H9 (cell line): ENCODE measurements around the gene TRPM5. TPM values are rescaled to one million over a fixed set of nuclear protein-coding genes. Genes with fewer than 3 reads are reported as not detected.

Source experiments
- DNase-seq: peaks from one replicate; pipeline ENCODE4 v3.0.0-alpha.2; 2017
- H2AFZ ChIP-seq: one replicate; pipeline ENCODE4 v1.6.1; 2013; ENCODE audit warnings: mild to moderate bottlenecking, low read length, control low read depth, moderate library complexity
- H2AK5ac ChIP-seq: 2 replicates; pipeline ENCODE4 v1.6.1; 2013; ENCODE audit warnings: low read length, control low read depth, mixed read lengths; ENCODE audit not compliant: insufficient read length
- H2BK120ac ChIP-seq: one replicate; pipeline ENCODE4 v1.6.1; 2013; ENCODE audit warnings: low read depth, mild to moderate bottlenecking, low read length, control low read depth, inconsistent platforms; ENCODE audit not compliant: poor library complexity, severe bottlenecking
- H2BK12ac ChIP-seq: 2 replicates; pipeline ENCODE4 v1.6.1; 2013; ENCODE audit warnings: low read length, control low read depth, mixed read lengths, low read depth; ENCODE audit not compliant: insufficient read length
- H2BK15ac ChIP-seq: 2 replicates; pipeline ENCODE4 v1.6.1; 2013; ENCODE audit warnings: low read depth, low read length, control low read depth
- H2BK20ac ChIP-seq: one replicate; pipeline ENCODE4 v1.6.1; 2013; ENCODE audit warnings: low read depth, mild to moderate bottlenecking, low read length, control low read depth, inconsistent platforms; ENCODE audit not compliant: poor library complexity, severe bottlenecking
- H2BK5ac ChIP-seq: 2 replicates; pipeline ENCODE4 v1.6.1; 2013; ENCODE audit warnings: low read length, control low read depth, mixed read lengths; ENCODE audit not compliant: insufficient read length
- H3K14ac ChIP-seq: 2 replicates; pipeline ENCODE4 v1.6.1; 2013; ENCODE audit warnings: low read length, control low read depth; ENCODE audit not compliant: insufficient read depth
- H3K18ac ChIP-seq: 2 replicates; pipeline ENCODE4 v1.6.1; 2013; ENCODE audit warnings: low read depth, mild to moderate bottlenecking, mixed read lengths, low read length, control low read depth; ENCODE audit not compliant: insufficient read length
- H3K23ac ChIP-seq: 2 replicates; pipeline ENCODE4 v1.6.1; 2013; ENCODE audit warnings: low read length, control low read depth, mixed read lengths, low read depth; ENCODE audit not compliant: insufficient read length
- H3K23me2 ChIP-seq: 2 replicates; pipeline ENCODE4 v1.6.1; 2013; ENCODE audit warnings: low read depth, mild to moderate bottlenecking, mixed read lengths, low read length, control low read depth; ENCODE audit not compliant: insufficient read length, poor library complexity, severe bottlenecking
- H3K27ac ChIP-seq: 2 replicates; pipeline ENCODE4 v1.5.1; 2013; ENCODE audit warnings: low read length, control low read depth, mixed read lengths, low read depth; ENCODE audit not compliant: insufficient read length
- H3K27me3 ChIP-seq: 2 replicates; pipeline ENCODE4 v1.6.1; 2013; ENCODE audit warnings: low read length, control low read depth, inconsistent platforms; ENCODE audit not compliant: insufficient read depth
- H3K4ac ChIP-seq: 2 replicates; pipeline ENCODE4 v1.6.1; 2013; ENCODE audit warnings: low read depth, mild to moderate bottlenecking, control low read depth, inconsistent platforms, low read length, moderate library complexity
- H3K4me1 ChIP-seq: 2 replicates; pipeline ENCODE4 v1.6.1; 2013; ENCODE audit warnings: low read length, control low read depth, inconsistent platforms; ENCODE audit not compliant: insufficient read depth
- H3K4me2 ChIP-seq: 2 replicates; pipeline ENCODE4 v1.6.1; 2013; ENCODE audit warnings: low read length, control low read depth, mixed read lengths; ENCODE audit not compliant: insufficient read length, insufficient read depth
- H3K56ac ChIP-seq: 2 replicates; pipeline ENCODE4 v1.6.1; 2013; ENCODE audit warnings: low read depth, mild to moderate bottlenecking, mixed read lengths, low read length, control low read depth; ENCODE audit not compliant: insufficient read length
- H3K79me1 ChIP-seq: 2 replicates; pipeline ENCODE4 v1.6.1; 2013; ENCODE audit warnings: low read depth, mild to moderate bottlenecking, moderate library complexity, low read length, control low read depth, inconsistent platforms; ENCODE audit not compliant: insufficient read depth, poor library complexity, severe bottlenecking
- H3K79me2 ChIP-seq: 2 replicates; pipeline ENCODE4 v1.6.1; 2013; ENCODE audit warnings: low read length, control low read depth, inconsistent platforms; ENCODE audit not compliant: insufficient read depth
- H3K9ac ChIP-seq: 2 replicates; pipeline ENCODE4 v1.6.1; 2013; ENCODE audit warnings: low read length, control low read depth, mixed read lengths; ENCODE audit not compliant: insufficient read length; ENCODE audit errors: extremely low read depth
- H3K9me3 ChIP-seq: one replicate; pipeline ENCODE4 v1.6.1; 2013; ENCODE audit warnings: low read depth, low read length, inconsistent platforms; ENCODE audit not compliant: control insufficient read depth
- H3T11ph ChIP-seq: one replicate; pipeline ENCODE4 v1.6.1; 2013; ENCODE audit warnings: mild to moderate bottlenecking, low read length, control low read depth, inconsistent platforms
- H4K20me1 ChIP-seq: one replicate; pipeline ENCODE4 v1.6.1; 2013; ENCODE audit not compliant: control insufficient read depth, insufficient read length, insufficient read depth
- H4K5ac ChIP-seq: 2 replicates; pipeline ENCODE4 v1.6.1; 2013; ENCODE audit warnings: low read depth, mild to moderate bottlenecking, mixed read lengths, low read length, control low read depth; ENCODE audit not compliant: insufficient read length
- H4K8ac ChIP-seq: replicated peaks from 2 replicates; pipeline ENCODE4 v1.6.1; 2013; ENCODE audit warnings: low read length, control low read depth, mixed read lengths, low read depth; ENCODE audit not compliant: insufficient read length
- H4K91ac ChIP-seq: 2 replicates; pipeline ENCODE4 v1.6.1; 2013; ENCODE audit warnings: low read depth, mild to moderate bottlenecking, moderate library complexity, mixed read lengths, low read length, control low read depth; ENCODE audit not compliant: insufficient read length
- H3K27ac Mint-ChIP-seq, 3 experiments: 2 replicates in 2 of 3; 3 replicates in 1 of 3; pipeline ENCODE4 v1.8.0; 2020 to 2021; ENCODE audit warnings: mixed read lengths in 3 of 3, mild to moderate bottlenecking in 1 of 3, moderate library complexity in 1 of 3
- H3K27me3 Mint-ChIP-seq: 2 replicates; pipeline ENCODE4 v1.8.0; 2021; ENCODE audit warnings: low read depth, mild to moderate bottlenecking, moderate library complexity, mixed read lengths
- H3K36me3 Mint-ChIP-seq, 3 experiments: 2 replicates in 2 of 3; 3 replicates in 1 of 3; pipeline ENCODE4 v1.8.0; 2020 to 2021; ENCODE audit warnings: low read depth in 3 of 3, mixed read lengths in 3 of 3; ENCODE audit not compliant: insufficient read depth in 1 of 3
- H3K4me1 Mint-ChIP-seq, 2 experiments: 2 replicates each; pipeline ENCODE4 v1.8.0; 2020; ENCODE audit warnings: mixed read lengths in 2 of 2
- H3K4me3 Mint-ChIP-seq, 2 experiments: 2 replicates in 1 of 2; 3 replicates in 1 of 2; pipeline ENCODE4 v1.8.0; 2020 to 2021; ENCODE audit warnings: mild to moderate bottlenecking in 2 of 2, mixed read lengths in 2 of 2, moderate library complexity in 1 of 2
- H3K9me3 Mint-ChIP-seq, 2 experiments: 2 replicates in 1 of 2; 3 replicates in 1 of 2; pipeline ENCODE4 v1.8.0; 2020; ENCODE audit warnings: mild to moderate bottlenecking in 2 of 2, mixed read lengths in 2 of 2, moderate library complexity in 1 of 2
- WGBS: extraction: QIAGEN DNeasy Blood & Tissue Kit; methylation state at CpG from one replicate; pipeline ENCODE4 v1.1.7; 2013; ENCODE audit warnings: missing lambda C conversion rate, low lambda C conversion rate, mixed read lengths; ENCODE audit not compliant: insufficient read length; ENCODE audit errors: extremely low coverage; 5-methylcytosine and 5-hydroxymethylcytosine counted together
- total RNA-seq: library from RNA; stranded (reverse); gene quantifications from 2 replicates; pipeline ENCODE4 v1.2.1, GENCODE V29; 2021
- TF ChIP-seq, protein P1 (sequence below): fragments of 200-600 bp; sonication (generic); conservative IDR thresholded peaks from 3 replicates; pipeline ENCODE4 v1.8.0; 2021; ENCODE audit warnings: antibody characterized with exemption, mild to moderate bottlenecking

The TRPM5 gene
- total RNA-seq, 1 experiment from 2014 or later: 0.09 TPM

DNA sequence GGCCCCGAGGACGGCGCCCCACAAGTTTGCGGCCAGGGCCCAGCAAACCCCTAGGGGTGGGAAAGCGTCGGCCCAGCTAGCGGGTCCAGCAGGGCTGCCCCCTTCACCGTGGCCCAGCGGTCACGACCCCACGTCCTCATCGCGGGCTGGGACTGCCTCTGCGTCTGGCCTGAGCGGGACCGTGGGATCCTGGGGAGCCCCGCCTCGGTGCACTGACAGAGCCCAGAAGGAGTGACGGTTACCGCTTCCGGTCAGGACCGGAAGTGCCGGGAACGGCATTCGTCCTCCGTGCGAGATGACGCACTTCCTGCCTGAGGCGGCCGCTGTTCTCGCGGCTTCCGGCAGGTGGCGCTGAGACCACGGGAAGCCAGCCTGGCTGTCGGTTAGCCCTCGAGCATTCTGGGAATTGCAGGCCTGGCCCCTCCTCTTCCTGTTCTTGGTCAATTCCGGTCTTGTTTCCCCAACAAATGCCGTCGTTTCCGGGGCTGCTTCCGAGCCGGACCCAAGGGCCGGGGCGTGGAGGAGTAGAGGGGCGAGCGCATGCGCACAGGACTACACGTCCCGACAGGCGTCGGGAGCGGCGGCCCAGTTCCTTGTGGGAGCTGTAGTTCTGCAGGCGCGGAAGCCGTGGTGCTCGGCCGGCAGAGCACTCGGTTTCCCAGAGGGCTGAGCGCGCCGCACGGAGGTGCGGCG, 44.1 kb downstream of the TRPM5 start, which contains the start of gene TSSC4:
Gene TSSC4 (plus strand): TSS at position 682 of the 693 bp plus-strand sequence. CDS start 1,884 bp downstream, outside the sequence.
- no peak within 1 kb of the TSS for H2AFZ ChIP-seq
- Mint-ChIP-seq H3K9me3 (no peaks in the 10 kb centered on the region), H3K27me3 (no peaks in the 10 kb centered on the region), H3K4me3 (peak within 1 kb of the TSS; percentile 81 to 88), H3K36me3 (peaks cover 4 to 39% (median 25%) of the 10 kb centered on the region in 3 experiments; a peak in 6 of 7 replicates), H3K27ac (peak within 1 kb of the TSS; percentile 79 to 91 (median 84); a peak in 6 of 7 replicates), H3K4me1 (peaks cover 3 to 8% of the 10 kb centered on the region in 2 experiments)
- H3K23me2 ChIP-seq: peaks cover 13% of the 10 kb centered on the region
- H3K4ac ChIP-seq: 0 out of 2 replicates have a peak within 1 kb of the TSS, but pooled peaks have one; percentile 52
- no CpG with 5 or more reads among the region's 66 CpGs for WGBS
- H2BK20ac ChIP-seq: no peak within 1 kb of the TSS
- no peaks in the 10 kb centered on the region for H3K4me1 ChIP-seq
- no peaks in the 10 kb centered on the region for H4K20me1 ChIP-seq
- DNase-seq: peak; percentile 100
- no peaks in the 10 kb centered on the region for H3K79me1 ChIP-seq
- H2BK12ac ChIP-seq: no peak within 1 kb of the TSS
- no peaks in the 10 kb centered on the region for H3K9me3 ChIP-seq
- H2BK5ac ChIP-seq: no peak within 1 kb of the TSS
- peak within 1 kb of the TSS; percentile 79 for H3K14ac ChIP-seq
- TF ChIP-seq, protein P1, sequence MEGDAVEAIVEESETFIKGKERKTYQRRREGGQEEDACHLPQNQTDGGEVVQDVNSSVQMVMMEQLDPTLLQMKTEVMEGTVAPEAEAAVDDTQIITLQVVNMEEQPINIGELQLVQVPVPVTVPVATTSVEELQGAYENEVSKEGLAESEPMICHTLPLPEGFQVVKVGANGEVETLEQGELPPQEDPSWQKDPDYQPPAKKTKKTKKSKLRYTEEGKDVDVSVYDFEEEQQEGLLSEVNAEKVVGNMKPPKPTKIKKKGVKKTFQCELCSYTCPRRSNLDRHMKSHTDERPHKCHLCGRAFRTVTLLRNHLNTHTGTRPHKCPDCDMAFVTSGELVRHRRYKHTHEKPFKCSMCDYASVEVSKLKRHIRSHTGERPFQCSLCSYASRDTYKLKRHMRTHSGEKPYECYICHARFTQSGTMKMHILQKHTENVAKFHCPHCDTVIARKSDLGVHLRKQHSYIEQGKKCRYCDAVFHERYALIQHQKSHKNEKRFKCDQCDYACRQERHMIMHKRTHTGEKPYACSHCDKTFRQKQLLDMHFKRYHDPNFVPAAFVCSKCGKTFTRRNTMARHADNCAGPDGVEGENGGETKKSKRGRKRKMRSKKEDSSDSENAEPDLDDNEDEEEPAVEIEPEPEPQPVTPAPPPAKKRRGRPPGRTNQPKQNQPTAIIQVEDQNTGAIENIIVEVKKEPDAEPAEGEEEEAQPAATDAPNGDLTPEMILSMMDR: peak; percentile 98
- peak within 1 kb of the TSS; percentile 90 for H3K9ac ChIP-seq
- no peak within 1 kb of the TSS for H3K27ac ChIP-seq
- H3K27me3 ChIP-seq: no peaks in the 10 kb centered on the region
- no peak within 1 kb of the TSS for H2AK5ac ChIP-seq
- H3K23ac ChIP-seq: no peak within 1 kb of the TSS
- H3K79me2 ChIP-seq: no peaks in the 10 kb centered on the region
- H4K8ac ChIP-seq: no peak within 1 kb of the TSS
- H3T11ph ChIP-seq: no peak within 1 kb of the TSS
- H3K56ac ChIP-seq: no peak within 1 kb of the TSS
- H2BK120ac ChIP-seq: no peak within 1 kb of the TSS
- peak within 1 kb of the TSS; percentile 73 for H3K4me2 ChIP-seq
- H4K5ac ChIP-seq: no peak within 1 kb of the TSS
- peak within 1 kb of the TSS; percentile 65 for H3K18ac ChIP-seq
- H4K91ac ChIP-seq: no peak within 1 kb of the TSS
- H2BK15ac ChIP-seq: no peak within 1 kb of the TSS
